ENCODE measurements around the gene PIK3CD. TPM values are rescaled to one million over a fixed set of nuclear protein-coding genes. Genes with fewer than 3 reads are reported as not detected.

Gene PIK3CD
- 8.9 and 10.8 TPM in 2 replicates for total RNA-seq (2014; rRNA removed; shearing (Covaris generic))

DNA sequence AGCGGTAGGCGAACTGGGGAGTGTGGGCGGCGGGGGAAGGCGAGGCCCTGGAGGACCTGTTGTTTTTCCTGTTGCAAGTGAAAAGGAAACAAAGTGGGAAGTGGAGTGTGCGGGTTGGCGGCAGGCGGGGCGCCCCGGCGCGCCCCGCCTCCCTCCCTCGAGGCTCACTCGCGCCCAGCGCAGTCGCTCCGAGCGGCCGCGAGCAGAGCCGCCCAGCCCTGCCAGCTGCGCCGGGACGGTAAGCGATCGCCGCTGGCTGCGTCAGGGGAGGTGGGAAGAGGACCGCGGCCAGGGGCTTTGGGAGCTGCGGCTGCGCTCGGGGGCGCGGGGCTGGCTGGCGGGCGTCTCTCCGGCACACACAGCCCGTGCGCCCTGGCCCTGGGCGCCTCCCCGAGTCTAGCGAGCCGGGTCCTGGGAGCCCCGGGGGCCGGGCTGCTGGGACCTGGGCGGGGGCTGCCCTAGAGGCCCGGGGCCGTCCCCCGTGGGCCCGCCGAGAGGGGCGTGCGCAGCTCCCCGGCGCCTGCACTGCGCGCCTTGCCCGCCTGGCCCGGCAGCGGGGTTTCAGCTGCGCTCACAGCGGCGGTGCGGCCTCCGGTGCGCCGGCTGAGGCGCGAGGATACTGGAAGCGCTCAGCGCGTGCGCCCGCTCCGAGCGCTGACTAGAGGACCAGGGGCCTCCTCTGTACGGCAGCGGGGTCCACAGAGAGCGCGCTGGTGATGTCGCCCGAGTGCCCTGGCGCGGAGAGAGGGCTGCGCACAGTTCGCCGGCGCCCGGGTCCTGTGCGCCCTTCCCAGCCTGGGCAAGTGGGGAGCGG, at the start of gene PIK3CD:
Gene PIK3CD, plus strand, starts transcription at position 167 of the 814 bp plus-strand sequence. CDS start 58,725 bp downstream, outside the sequence.

Other genes starting within 250 kb of the PIK3CD start
- 8.9 and 10.9 TPM in 2 replicates for gene SLC25A33, start 112.3 kb upstream of the PIK3CD start, total RNA-seq (2014; rRNA removed; shearing (Covaris generic))
- 16.3 and 19.8 TPM in 2 replicates for gene TMEM201, start 62.8 kb upstream of the PIK3CD start, total RNA-seq (2014; rRNA removed; shearing (Covaris generic))
- gene CLSTN1, start 172.2 kb downstream of the PIK3CD start, total RNA-seq (2014; rRNA removed; shearing (Covaris generic)), result 65.8 and 69.9 TPM in 2 replicates